GM21447 (cell line): ENCODE results near the gene KCNMB3.
A peak's percentile ranks its signal among the peaks of the same experiment; 100 is the strongest.

Experiments used
- ATAC-seq: cut with Tn5 transposase; IDR thresholded peaks from one replicate; pipeline ENCODE4 v1.9.1; 2021; ENCODE audit not compliant: unreplicated experiment

KCNMB3 gene

DNA sequence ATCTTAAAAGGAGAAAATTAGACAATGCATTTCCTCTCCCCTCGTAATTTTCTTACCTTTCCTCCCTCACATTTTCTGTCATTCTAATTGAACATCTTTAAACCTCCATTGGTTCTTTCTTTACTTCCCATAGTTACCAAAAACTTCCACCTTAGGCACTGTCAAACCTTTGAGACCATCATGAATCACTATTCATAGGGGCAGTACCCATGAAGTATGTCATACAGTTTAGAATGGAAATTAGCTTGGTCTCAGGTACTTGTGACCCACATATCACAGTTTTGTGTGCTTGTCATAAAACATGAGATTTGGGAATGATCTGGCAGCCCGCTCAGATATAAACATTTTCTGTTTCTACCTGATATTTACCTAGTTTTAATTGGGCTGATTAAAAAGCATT, 50.1 kb downstream of the KCNMB3 start:
- no peak for ATAC-seq

DNA sequence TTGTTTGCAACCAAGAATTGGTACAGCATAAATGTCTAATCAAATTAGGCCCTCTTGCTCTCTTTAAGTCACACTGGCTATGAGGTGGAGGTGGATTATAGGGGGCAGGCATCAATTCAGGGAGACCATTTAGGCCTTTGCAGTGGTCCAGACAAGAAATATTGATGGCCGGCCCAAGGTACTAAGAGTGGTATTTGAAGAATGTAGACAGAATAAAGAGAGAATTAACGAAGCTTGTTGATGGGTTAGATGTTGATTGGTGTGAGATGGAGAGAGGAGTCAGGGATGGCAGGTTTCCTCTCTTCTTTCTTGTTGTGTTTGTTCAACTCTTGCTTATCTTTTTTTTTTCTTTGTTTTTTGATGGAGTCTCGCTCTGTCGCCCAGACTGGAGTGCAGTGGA, 54.2 kb downstream of the KCNMB3 start:
- ATAC-seq: no peak

DNA sequence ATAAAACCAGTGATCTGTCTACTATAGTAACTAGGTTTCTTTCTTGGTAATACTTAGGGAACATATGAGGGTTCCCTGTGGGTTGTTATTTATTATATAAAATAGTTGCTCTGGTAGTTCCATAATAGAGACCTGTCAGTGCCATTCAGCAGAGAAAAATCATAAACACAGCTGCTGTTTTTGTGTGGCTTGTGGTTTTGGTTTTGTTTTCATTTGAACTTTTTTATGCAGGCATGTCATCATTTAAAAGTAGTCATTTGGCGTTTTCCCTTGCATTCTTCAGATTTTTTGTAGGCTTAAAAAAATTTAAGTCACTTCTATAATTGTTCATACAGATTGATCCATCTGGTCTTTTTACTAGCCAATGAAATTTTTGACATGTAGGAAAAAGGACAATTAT, 54.8 kb downstream of the KCNMB3 start:
- ATAC-seq: peak; percentile 81

DNA sequence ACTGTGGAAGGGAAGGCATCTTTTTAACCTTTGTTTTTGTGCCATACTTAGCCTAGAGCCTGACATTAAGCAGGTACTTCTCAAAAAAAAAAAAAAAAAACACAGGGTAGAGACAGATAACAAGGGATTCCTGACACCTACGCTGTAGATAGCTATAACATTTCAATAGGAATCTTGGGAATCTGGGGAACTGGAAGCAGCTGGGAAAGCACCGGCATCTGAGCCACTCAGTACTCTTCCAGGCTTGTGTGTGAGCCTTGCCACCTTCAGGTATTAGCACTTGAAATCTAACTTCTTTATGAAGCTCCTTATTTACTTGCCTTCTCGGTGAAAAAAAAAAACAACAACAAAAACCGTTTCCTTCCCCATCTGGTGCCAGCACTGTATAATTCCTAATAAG, 56.0 kb downstream of the KCNMB3 start:
- no peak for ATAC-seq
